ENCODE data around the gene PEBP1.

The PEBP1 gene

DNA sequence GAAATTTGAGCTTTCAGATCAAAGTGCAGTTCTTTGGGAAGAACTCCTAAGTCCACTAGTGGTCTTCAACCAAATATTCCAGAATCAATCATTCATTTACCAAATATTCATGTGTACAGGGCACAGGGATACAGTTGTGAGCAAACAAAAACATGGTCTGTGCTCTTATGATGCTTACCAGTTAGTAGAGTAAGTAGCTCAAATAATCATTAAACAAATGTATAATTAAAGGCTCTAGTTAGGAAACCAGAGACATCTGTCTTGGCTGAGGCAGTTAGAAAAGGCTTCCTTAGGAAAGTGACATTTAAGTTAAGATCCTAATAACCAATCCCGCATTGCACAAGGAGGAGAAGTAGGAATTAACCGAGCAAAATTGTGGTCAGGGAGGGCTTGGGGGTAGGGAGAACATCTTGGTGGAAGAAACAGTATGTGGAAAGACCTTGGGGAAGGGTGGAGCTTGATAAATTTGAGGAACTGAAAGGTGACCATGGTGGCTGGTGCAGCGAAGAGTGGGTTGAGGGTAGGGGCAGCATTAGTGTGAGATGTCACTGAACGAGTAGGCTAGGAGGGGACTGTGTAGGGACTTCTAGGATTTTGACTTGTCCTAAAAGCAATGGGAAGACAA is 40.0 kb downstream of the PEBP1 start:
- ATAC-seq (ENCODE audit: low read depth): no peak
- DNase-seq (ENCODE audit: low spot score): no peak
- Histone ChIP-seq H3K9me3 (ENCODE audit: severe bottlenecking) (no peaks in the 10 kb centered on the region), H3K4me1 (ENCODE audit: insufficient read depth, poor library complexity, severe bottlenecking) (no peaks in the 10 kb centered on the region), H3K4me3 (ENCODE audit: severe bottlenecking) (no peak overlapping the region), H3K27ac (ENCODE audit: poor library complexity, severe bottlenecking) (no peak overlapping the region), H3K27me3 (ENCODE audit: insufficient read depth, poor library complexity, severe bottlenecking) (no peaks in the 10 kb centered on the region), H3K36me3 (ENCODE audit: low read depth) (peaks cover 68% of the 10 kb centered on the region)
- TF ChIP-seq, protein P1, sequence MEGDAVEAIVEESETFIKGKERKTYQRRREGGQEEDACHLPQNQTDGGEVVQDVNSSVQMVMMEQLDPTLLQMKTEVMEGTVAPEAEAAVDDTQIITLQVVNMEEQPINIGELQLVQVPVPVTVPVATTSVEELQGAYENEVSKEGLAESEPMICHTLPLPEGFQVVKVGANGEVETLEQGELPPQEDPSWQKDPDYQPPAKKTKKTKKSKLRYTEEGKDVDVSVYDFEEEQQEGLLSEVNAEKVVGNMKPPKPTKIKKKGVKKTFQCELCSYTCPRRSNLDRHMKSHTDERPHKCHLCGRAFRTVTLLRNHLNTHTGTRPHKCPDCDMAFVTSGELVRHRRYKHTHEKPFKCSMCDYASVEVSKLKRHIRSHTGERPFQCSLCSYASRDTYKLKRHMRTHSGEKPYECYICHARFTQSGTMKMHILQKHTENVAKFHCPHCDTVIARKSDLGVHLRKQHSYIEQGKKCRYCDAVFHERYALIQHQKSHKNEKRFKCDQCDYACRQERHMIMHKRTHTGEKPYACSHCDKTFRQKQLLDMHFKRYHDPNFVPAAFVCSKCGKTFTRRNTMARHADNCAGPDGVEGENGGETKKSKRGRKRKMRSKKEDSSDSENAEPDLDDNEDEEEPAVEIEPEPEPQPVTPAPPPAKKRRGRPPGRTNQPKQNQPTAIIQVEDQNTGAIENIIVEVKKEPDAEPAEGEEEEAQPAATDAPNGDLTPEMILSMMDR (IDR thresholded peaks at IDR 0.05; ENCODE audit: poor library complexity, severe bottlenecking): no peak

- DNase-seq (ENCODE audit: low spot score) (no peak), ATAC-seq (ENCODE audit: low read depth) (no peak)
- H3K27ac ChIP-seq (ENCODE audit: poor library complexity, severe bottlenecking): no peak overlapping the region
- H3K4me1 ChIP-seq (ENCODE audit: insufficient read depth, poor library complexity, severe bottlenecking): no peaks in the 10 kb centered on the region
- H3K9me3 ChIP-seq (ENCODE audit: severe bottlenecking): no peaks in the 10 kb centered on the region
- no peak overlapping the region for H3K4me3 ChIP-seq (ENCODE audit: severe bottlenecking)
- H3K27me3 ChIP-seq (ENCODE audit: insufficient read depth, poor library complexity, severe bottlenecking): no peaks in the 10 kb centered on the region
- TF ChIP-seq, protein P1 (IDR thresholded peaks at IDR 0.05; ENCODE audit: poor library complexity, severe bottlenecking): no peak
- H3K36me3 ChIP-seq (ENCODE audit: low read depth): peaks cover 22% of the 10 kb centered on the region
These were observed 47.2 kb downstream of the PEBP1 start for GRCh38 chr12:118183155-118183554.

GRCh38 chr12:118183711-118184110 is 47.8 kb downstream of the PEBP1 start:
- H3K4me1 ChIP-seq (ENCODE audit: insufficient read depth, poor library complexity, severe bottlenecking): no peaks in the 10 kb centered on the region
- no peaks in the 10 kb centered on the region for H3K9me3 ChIP-seq (ENCODE audit: severe bottlenecking)
- no peak for DNase-seq (ENCODE audit: low spot score)
- peaks cover 26% of the 10 kb centered on the region for H3K36me3 ChIP-seq (ENCODE audit: low read depth)
- peak overlapping the region; percentile 19 for H3K27ac ChIP-seq (ENCODE audit: poor library complexity, severe bottlenecking)
- H3K4me3 ChIP-seq (ENCODE audit: severe bottlenecking): no peak overlapping the region
- no peaks in the 10 kb centered on the region for H3K27me3 ChIP-seq (ENCODE audit: insufficient read depth, poor library complexity, severe bottlenecking)
- no peak for ATAC-seq (ENCODE audit: low read depth)
- TF ChIP-seq, protein P1 (IDR thresholded peaks at IDR 0.05; ENCODE audit: poor library complexity, severe bottlenecking): no peak

DNA sequence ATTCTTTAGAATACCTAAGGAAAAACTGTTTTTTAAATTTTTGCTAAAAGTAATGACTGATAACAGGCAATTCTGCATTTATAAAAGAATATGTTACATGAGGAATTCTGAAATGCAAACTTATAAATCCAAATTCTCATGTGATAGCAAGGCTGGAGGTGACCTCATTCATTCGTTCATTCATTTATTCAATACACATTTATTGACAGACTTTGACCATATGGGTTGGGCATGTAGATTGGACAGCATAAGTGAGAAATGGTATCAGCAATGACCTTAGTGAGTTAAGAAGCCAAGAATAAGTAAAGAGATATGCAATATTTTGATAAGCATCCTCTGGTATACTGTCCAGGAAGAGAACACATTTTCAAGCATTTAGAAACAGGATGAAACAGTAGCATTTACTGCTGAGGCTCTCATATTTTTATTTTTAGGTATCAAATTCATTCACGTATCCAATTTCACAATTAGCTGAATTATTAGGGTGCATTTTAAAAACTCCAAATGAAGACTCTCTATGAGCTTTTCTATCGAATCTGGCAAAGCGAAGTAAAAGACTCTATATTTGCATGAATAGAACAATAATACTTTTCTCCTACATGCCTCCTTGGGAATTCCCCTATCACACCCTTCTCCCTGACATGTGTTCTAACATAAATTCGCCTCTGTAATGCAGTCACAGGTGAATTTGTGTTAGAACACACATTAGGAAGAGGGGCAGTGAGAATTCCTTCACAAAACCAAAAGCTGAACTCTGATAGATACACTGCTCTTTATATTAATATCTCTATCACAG is 49.9 kb downstream of the PEBP1 start:
- DNase-seq (ENCODE audit: low spot score) (no peak), ATAC-seq (ENCODE audit: low read depth) (no peak)
- no peaks in the 10 kb centered on the region for H3K27me3 ChIP-seq (ENCODE audit: insufficient read depth, poor library complexity, severe bottlenecking)
- H3K4me3 ChIP-seq (ENCODE audit: severe bottlenecking): no peak overlapping the region
- TF ChIP-seq, protein P1 (IDR thresholded peaks at IDR 0.05; ENCODE audit: poor library complexity, severe bottlenecking): no peak
- no peak overlapping the region for H3K27ac ChIP-seq (ENCODE audit: poor library complexity, severe bottlenecking)
- H3K4me1 ChIP-seq (ENCODE audit: insufficient read depth, poor library complexity, severe bottlenecking): peaks cover 4% of the 10 kb centered on the region
- no peaks in the 10 kb centered on the region for H3K9me3 ChIP-seq (ENCODE audit: severe bottlenecking)
- peaks cover 18% of the 10 kb centered on the region for H3K36me3 ChIP-seq (ENCODE audit: low read depth)
